AG04450 (cell line): ENCODE measurements around the gene SPRR2B. TPM values are rescaled to one million over a fixed set of nuclear protein-coding genes. Genes with fewer than 3 reads are reported as not detected.
"Not testable (repeated sequence)": the region's sequence is repeated elsewhere in the genome, so short reads cannot be mapped to it uniquely, and the experiment has no call there.

Experiments
- CTCF ChIA-PET: fragments of 300-600, 350-600 bp; formaldehyde crosslinking; extraction: SDS; loops from one replicate; lab custom pipeline; 2022; ENCODE audit warnings: antibody characterized with exemption, inconsistent platforms; lab: Charles Lee
- POLR2A ChIA-PET: fragments of 350-600 bp; formaldehyde crosslinking; extraction: SDS; loops from one replicate; lab custom pipeline; 2021; ENCODE audit warnings: antibody characterized with exemption, inconsistent platforms; lab: Yijun Ruan, JAX
- DNase-seq: peaks from one replicate; pipeline ENCODE4 v3.0.0-alpha.2; 2011; ENCODE audit warnings: low read depth, low spot score
- H3K27ac ChIP-seq: one replicate; pipeline ENCODE4 v1.5.1; 2012; ENCODE audit warnings: low read depth, low read length, control low read depth
- H3K27me3 ChIP-seq: one replicate; pipeline ENCODE4 v1.6.0; 2012; ENCODE audit warnings: low read length; ENCODE audit not compliant: control insufficient read depth, insufficient read depth
- H3K4me3 ChIP-seq: 2 replicates; pipeline ENCODE4 v1.5.1; 2011; ENCODE audit warnings: mild to moderate bottlenecking, low read depth, low read length, control low read depth
- H3K9me3 ChIP-seq: 2 replicates; pipeline ENCODE4 v1.5.1; 2012; ENCODE audit warnings: low read length; ENCODE audit not compliant: control insufficient read depth, insufficient read depth
- polyA minus RNA-seq: library from RNA; depleted of rRNA, polyadenylated mRNA; stranded (reverse); fragments of >200 nt; gene quantifications from 2 replicates; pipeline ENCODE4 v1.2.3, GENCODE V29; 2011; rRNA and poly(A)+ RNA removed
- polyA plus RNA-seq: library from polyadenylated mRNA; depleted of rRNA; stranded (reverse); fragments of >200 nt; gene quantifications from 2 replicates; pipeline ENCODE4 v1.2.3, GENCODE V29; 2011; rRNA removed
- TF ChIP-seq, protein P1 (sequence below): IDR thresholded peaks from 2 replicates; pipeline ENCODE4 v1.5.1; 2011; ENCODE audit warnings: low read depth, low read length, control low read depth, inconsistent platforms

SPRR2B gene
- polyA plus RNA-seq, result not detected in 2 replicates
- not detected in 2 replicates for polyA minus RNA-seq

DNA sequence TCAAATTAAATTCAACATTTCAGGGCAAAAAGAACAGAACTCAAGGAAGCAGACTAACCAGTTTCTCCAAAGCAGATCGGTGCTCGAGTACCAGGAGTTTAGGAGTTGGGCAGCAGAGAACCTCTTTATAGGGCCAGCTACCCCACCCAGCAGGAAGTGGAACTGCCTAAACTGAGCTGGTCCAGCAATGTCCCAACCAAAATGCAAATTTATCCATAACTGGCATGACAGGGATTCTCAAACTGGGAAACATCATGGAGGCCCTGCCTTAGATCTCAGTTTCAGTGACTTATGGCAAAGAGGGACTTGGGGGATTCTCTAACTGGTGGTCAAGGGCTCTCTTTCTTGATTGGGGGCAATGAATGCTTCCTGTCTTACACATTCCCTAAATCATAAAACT is at the start of gene SPRR2B:
SPRR2B (minus strand) TSS at position 101 of the 400 bp plus-strand sequence. CDS start 772 bp downstream, outside the sequence.
- TF ChIP-seq, protein P1, sequence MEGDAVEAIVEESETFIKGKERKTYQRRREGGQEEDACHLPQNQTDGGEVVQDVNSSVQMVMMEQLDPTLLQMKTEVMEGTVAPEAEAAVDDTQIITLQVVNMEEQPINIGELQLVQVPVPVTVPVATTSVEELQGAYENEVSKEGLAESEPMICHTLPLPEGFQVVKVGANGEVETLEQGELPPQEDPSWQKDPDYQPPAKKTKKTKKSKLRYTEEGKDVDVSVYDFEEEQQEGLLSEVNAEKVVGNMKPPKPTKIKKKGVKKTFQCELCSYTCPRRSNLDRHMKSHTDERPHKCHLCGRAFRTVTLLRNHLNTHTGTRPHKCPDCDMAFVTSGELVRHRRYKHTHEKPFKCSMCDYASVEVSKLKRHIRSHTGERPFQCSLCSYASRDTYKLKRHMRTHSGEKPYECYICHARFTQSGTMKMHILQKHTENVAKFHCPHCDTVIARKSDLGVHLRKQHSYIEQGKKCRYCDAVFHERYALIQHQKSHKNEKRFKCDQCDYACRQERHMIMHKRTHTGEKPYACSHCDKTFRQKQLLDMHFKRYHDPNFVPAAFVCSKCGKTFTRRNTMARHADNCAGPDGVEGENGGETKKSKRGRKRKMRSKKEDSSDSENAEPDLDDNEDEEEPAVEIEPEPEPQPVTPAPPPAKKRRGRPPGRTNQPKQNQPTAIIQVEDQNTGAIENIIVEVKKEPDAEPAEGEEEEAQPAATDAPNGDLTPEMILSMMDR, result no peak

GRCh38 chr1:153120945-153121344 is 49.5 kb upstream of the SPRR2B start:
- TF ChIP-seq, protein P1, result no peak
- ChIA-PET POLR2A (no interaction called here), CTCF (no interaction called here)
- Histone ChIP-seq H3K4me3 (no peak overlapping the region), H3K27me3 (no peaks in the 10 kb centered on the region), H3K9me3 (no peaks in the 10 kb centered on the region), H3K27ac (no peak overlapping the region)
- no peak for DNase-seq

More for the DNA sequence above, at the start of gene SPRR2B:
- POLR2A ChIA-PET, result no interaction called here
- Histone ChIP-seq H3K9me3 (no peaks in the 10 kb centered on the region), H3K27me3 (no peaks in the 10 kb centered on the region), H3K27ac (no peak within 1 kb of the TSS), H3K4me3 (no peak within 1 kb of the TSS)
- CTCF ChIA-PET, result no interaction called here
- no peak for DNase-seq

GRCh38 chr1:153119491-153119971 is 48.1 kb upstream of the SPRR2B start:
- H3K27me3 ChIP-seq, result no peaks in the 10 kb centered on the region
- no peak for DNase-seq
- H3K9me3 ChIP-seq, result no peaks in the 10 kb centered on the region
- ChIA-PET POLR2A (no interaction called here), CTCF (no interaction called here)
- TF ChIP-seq, protein P1, result no peak
- no peak overlapping the region for H3K4me3 ChIP-seq
- no peak overlapping the region for H3K27ac ChIP-seq

- CTCF ChIA-PET, H3K27ac ChIP-seq, H3K27me3 ChIP-seq, H3K4me3 ChIP-seq, DNase-seq, H3K9me3 ChIP-seq, POLR2A ChIA-PET: not testable (repeated sequence)
These were observed 43.9 kb upstream of the SPRR2B start for GRCh38 chr1:153115264-153115663.

DNA sequence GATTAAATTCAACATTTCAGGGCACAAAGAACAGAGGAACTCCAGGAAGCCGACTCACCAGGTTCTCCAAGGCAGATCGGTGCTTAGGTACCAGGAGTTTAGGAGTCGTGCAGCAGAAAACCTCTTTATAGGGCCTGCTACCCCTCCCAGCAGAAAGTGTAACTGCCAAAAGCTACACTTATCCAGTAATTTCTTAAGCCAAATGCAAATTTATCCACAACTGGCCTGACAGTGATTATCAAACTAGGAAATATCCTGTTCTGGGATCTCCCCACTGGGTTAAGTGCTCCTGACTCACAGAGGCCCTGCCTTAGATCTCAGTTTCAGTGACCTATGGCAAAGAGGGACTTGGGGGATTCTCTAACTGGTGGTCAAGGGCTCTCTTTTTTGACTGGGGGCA is 42.0 kb upstream of the SPRR2B start, which contains the start of gene SPRR2F:
SPRR2F (minus strand) TSS at position 101 of the 400 bp plus-strand sequence. CDS start 783 bp downstream, outside the sequence.
- CTCF ChIA-PET, result no interaction called here
- POLR2A ChIA-PET, result no interaction called here
- Histone ChIP-seq H3K27me3 (no peaks in the 10 kb centered on the region), H3K27ac (no peak within 1 kb of the TSS), H3K9me3 (no peaks in the 10 kb centered on the region), H3K4me3 (no peak within 1 kb of the TSS)
- TF ChIP-seq, protein P1, result no peak
- no peak for DNase-seq

- H3K27me3 ChIP-seq, H3K4me3 ChIP-seq, H3K27ac ChIP-seq, CTCF ChIA-PET, DNase-seq, H3K9me3 ChIP-seq, POLR2A ChIA-PET: not testable (repeated sequence)
These were observed 41.0 kb upstream of the SPRR2B start for GRCh38 chr1:153112454-153112853.
